BJ (cell line): ENCODE measurements around the gene SCYGR1. TPM values are rescaled to one million over a fixed set of nuclear protein-coding genes. Genes with fewer than 3 reads are reported as not detected.
"Not testable (repeated sequence)": the region's sequence is repeated elsewhere in the genome, so short reads cannot be mapped to it uniquely, and the experiment has no call there.

Source experiments
- CTCF ChIA-PET: fragments of 350-600 bp; formaldehyde crosslinking; extraction: SDS; loops from one replicate; lab custom pipeline; 2021; ENCODE audit warnings: antibody characterized with exemption, inconsistent platforms; lab: Yijun Ruan, JAX
- POLR2A ChIA-PET: fragments of 300-600 bp; sonication (Branson Sonifier 250); formaldehyde crosslinking; extraction: SDS; loops from one replicate; lab custom pipeline; 2021; ENCODE audit warnings: antibody characterized with exemption; lab: Charles Lee
- DNase-seq: peaks from one replicate; pipeline ENCODE4 v3.0.0-alpha.2; 2011; ENCODE audit warnings: low read depth
- H3K27me3 ChIP-seq: 2 replicates; pipeline ENCODE4 v1.6.0; 2011; ENCODE audit warnings: low read length; ENCODE audit not compliant: control insufficient read depth, insufficient read depth
- H3K36me3 ChIP-seq: 2 replicates; pipeline ENCODE4 v1.5.1; 2011; ENCODE audit warnings: low read length; ENCODE audit not compliant: control insufficient read depth, insufficient read depth
- H3K4me3 ChIP-seq: 2 replicates; pipeline ENCODE4 v1.5.1; 2011; ENCODE audit warnings: low read depth, mild to moderate bottlenecking, control low read depth, low read length
- polyA plus RNA-seq: library from polyadenylated mRNA; depleted of rRNA; stranded (reverse); fragments of >200 nt; gene quantifications from 2 replicates; pipeline ENCODE4 v1.2.3, GENCODE V29; 2011
- TF ChIP-seq, protein P1 (sequence below): IDR thresholded peaks from 2 replicates; pipeline ENCODE4 v1.5.1; 2011; ENCODE audit warnings: low read depth, mild to moderate bottlenecking, control low read depth, inconsistent platforms, low read length, moderate library complexity; ENCODE audit not compliant: insufficient read depth

Gene SCYGR1
- polyA plus RNA-seq, 1 experiment = not detected

DNA sequence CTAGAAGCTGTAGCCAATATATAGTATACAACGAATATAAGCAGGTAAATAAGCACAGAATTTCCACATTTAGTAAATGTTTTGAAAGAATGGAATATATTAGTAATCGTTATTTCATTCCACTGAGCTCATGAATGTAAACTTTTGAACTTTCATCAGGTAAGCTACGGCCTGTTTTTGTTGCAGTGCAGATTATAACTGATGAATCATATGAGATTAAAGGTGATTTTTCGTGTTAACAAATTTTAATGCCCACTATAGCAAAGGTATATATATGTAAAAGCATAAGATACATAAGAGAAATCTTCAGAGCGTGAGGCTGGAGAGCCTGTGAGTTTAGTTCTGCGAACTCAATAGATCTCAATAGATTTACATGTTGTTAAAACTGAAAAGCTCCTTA is 1.1 kb downstream of the SCYGR1 start:
- Histone ChIP-seq H3K4me3 (no peak overlapping the region), H3K36me3 (no peaks in the 10 kb centered on the region), H3K27me3 (no peaks in the 10 kb centered on the region)
- TF ChIP-seq, protein P1, sequence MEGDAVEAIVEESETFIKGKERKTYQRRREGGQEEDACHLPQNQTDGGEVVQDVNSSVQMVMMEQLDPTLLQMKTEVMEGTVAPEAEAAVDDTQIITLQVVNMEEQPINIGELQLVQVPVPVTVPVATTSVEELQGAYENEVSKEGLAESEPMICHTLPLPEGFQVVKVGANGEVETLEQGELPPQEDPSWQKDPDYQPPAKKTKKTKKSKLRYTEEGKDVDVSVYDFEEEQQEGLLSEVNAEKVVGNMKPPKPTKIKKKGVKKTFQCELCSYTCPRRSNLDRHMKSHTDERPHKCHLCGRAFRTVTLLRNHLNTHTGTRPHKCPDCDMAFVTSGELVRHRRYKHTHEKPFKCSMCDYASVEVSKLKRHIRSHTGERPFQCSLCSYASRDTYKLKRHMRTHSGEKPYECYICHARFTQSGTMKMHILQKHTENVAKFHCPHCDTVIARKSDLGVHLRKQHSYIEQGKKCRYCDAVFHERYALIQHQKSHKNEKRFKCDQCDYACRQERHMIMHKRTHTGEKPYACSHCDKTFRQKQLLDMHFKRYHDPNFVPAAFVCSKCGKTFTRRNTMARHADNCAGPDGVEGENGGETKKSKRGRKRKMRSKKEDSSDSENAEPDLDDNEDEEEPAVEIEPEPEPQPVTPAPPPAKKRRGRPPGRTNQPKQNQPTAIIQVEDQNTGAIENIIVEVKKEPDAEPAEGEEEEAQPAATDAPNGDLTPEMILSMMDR = no peak
- POLR2A ChIA-PET = no interaction called here
- no peak for DNase-seq
- CTCF ChIA-PET = interaction anchor here (1.6 to 1.9 kb wide), 2 partner anchors 9 to 19 kb away, joined by 7 to 8 read pairs; no protein-coding TSS in a partner anchor

DNA sequence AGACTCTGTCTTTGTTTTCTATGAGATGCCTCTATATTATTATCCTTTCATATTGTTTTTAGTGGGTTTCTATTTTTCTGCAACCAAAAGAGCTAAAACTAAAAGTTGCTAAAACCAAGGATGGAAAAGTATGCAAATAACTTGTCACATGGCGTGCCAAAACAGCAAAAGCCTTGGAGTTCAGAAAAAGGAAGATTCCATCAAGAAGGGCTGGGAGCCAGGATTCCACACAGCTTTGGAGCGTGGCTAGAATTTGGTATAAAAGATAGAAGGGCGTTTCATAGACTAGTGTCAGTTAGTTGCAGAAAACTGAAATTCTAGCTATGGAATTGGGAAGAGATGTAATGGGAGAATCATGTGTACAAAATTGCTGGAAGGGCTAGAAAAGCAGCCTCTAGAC is 4.1 kb downstream of the SCYGR1 start:
- POLR2A ChIA-PET = no interaction called here
- CTCF ChIA-PET = interaction anchor here (1.4 kb wide), 1 partner anchor 22 kb away, joined by 3 read pairs; no protein-coding TSS in a partner anchor
- no peaks in the 10 kb centered on the region for H3K36me3 ChIP-seq
- TF ChIP-seq, protein P1 = no peak
- no peaks in the 10 kb centered on the region for H3K27me3 ChIP-seq
- no peak for DNase-seq
- no peak overlapping the region for H3K4me3 ChIP-seq

DNA sequence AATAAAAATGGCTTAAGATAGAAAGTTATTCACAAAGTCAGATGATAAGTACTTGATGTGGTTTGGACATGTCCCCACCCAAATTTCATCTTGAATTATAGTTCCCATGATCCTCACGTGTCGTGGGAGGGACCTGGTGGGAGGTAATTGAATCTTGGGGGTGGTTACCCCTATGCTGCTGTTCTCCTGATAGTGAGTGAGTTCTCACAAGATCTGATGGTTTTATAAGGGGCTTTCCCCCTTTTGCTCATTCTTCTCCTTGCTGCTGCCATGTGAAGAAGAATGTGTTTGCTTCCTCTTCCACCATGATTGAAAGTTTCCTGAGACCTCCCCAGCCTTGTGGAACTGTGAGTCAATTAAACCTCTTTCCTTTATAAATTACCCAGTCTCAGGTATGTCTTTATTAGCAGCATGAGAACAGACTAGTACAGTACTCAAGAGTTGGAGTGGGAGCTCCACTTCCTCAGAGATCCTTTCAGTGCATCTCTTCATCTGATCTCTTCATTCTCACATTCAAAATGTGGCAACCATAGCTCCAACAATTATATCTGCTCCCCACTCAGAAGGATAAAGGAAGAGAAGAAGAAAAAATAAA is 5.4 kb downstream of the SCYGR1 start:
- H3K4me3 ChIP-seq, POLR2A ChIA-PET, H3K36me3 ChIP-seq, DNase-seq, CTCF ChIA-PET, H3K27me3 ChIP-seq: not testable (repeated sequence)

DNA sequence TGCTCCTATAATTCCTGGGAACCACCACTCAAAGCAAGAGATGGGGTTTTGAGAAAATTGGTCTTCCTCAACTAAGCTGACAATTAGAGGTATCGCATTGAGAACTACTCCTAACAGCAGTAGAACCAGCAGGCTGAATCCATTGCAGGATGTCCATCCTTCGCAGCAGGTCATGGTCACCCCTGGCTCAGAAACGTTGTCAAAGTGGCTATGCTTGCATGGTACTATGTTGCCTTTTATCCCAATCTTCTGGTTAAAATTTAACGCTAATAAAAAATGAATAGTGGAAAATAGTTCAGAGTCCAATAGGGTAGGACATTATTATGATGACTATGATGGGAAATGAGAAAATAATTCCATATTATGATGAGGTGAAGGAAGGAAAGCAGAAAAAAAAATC is 8.7 kb downstream of the SCYGR1 start, which contains the start of gene TM4SF20:
Gene TM4SF20, minus strand, starts transcription at position 212 of the 400 bp plus-strand sequence. Its CDS starts 38 bp downstream, at position 174.
- no peak for DNase-seq
- CTCF ChIA-PET = interaction anchor here (1.3 to 1.4 kb wide), 2 partner anchors 9 to 27 kb away, joined by 3 read pairs; partner anchors contain the start of gene SCYGR1
- no peaks in the 10 kb centered on the region for H3K27me3 ChIP-seq
- POLR2A ChIA-PET = interaction anchor here (0.5 kb wide), 1 partner anchor 63 kb away, joined by 3 read pairs; no protein-coding TSS in a partner anchor
- H3K36me3 ChIP-seq = no peaks in the 10 kb centered on the region
- TF ChIP-seq, protein P1 = no peak
- H3K4me3 ChIP-seq = no peak within 1 kb of the TSS

DNA sequence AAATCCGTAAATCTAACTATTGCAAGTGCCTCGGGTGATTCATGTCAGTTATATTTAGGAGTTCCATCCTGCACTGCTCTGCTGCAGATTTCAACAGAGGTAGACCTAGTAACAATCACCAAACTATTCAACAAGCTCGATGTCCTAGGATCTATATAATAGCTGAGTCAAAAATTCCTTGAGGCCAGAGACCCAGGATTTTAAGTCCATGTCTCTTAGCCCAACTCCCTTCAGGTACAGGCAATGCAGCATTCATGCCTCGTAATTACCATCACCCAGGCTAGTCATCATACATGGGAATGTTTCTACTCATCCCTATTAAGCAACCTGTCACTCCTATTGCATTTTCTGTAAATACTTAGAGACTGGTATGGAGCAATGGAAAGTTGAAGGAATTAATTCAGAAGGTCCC is 9.4 kb downstream of the SCYGR1 start:
- TF ChIP-seq, protein P1 = no peak
- Histone ChIP-seq H3K27me3 (no peaks in the 10 kb centered on the region), H3K4me3 (no peak overlapping the region), H3K36me3 (no peaks in the 10 kb centered on the region)
- ChIA-PET POLR2A (no interaction called here), CTCF (interaction anchor here (1.2 to 1.8 kb wide), 4 partner anchors 8 to 1278 kb away, joined by 3 to 7 read pairs (median 4); partner anchors contain the start of gene SCYGR1)
- DNase-seq = no peak
